Thyroid gland (tissue), 4 donors: ENCODE measurements around the gene HSP90AA1. TPM values are rescaled to one million over a fixed set of nuclear protein-coding genes. Genes with fewer than 3 reads are reported as not detected.
"Not testable (repeated sequence)": the region's sequence is repeated elsewhere in the genome, so short reads cannot be mapped to it uniquely, and the experiment has no call there.

Source experiments
- DNase-seq, 2 donors: peaks; one replicate each; pipeline ENCODE4 v3.0.0-alpha.2; 2019
- H3K27ac ChIP-seq, 3 donors: fragments of 200-600 bp; sonication (generic); 1 replicate in 2 of 3; 2 replicates in 1 of 3; pipeline ENCODE4 v1.5.1; 2016 to 2019; ENCODE audit warnings: mild to moderate bottlenecking in 1 of 3, moderate library complexity in 1 of 3
- H3K27me3 ChIP-seq: fragments of 200-600 bp; sonication (generic); one replicate; pipeline ENCODE4 v1.5.1; 2019
- H3K36me3 ChIP-seq, 2 donors: fragments of 200-600 bp; sonication (generic); one replicate each; pipeline ENCODE4 v1.5.1; 2016 to 2019
- H3K4me1 ChIP-seq, 2 donors: fragments of 200-600 bp; sonication (generic); one replicate each; pipeline ENCODE4 v1.5.1; 2017 to 2019
- H3K4me3 ChIP-seq, 3 donors: fragments of 200-600 bp; sonication (generic); replicated peaks in 1 of 3; 1 replicate in 2 of 3; 2 replicates in 1 of 3; pipeline ENCODE4 v1.5.1; 2016; ENCODE audit warnings: mild to moderate bottlenecking in 1 of 3
- H3K9me3 ChIP-seq: fragments of 200-600 bp; sonication (generic); one replicate; pipeline ENCODE4 v1.5.1; 2017
- CTCF ChIP-seq, 6 experiments: fragments of 200-600 bp in 3 of 6; fragments of 450-650 bp in 3 of 6; sonication (generic) in 3 of 6; IDR thresholded peaks; one replicate each; pipeline ENCODE4 v1.5.1; 2016 to 2019; ENCODE audit warnings: antibody characterized with exemption in 6 of 6, mild to moderate bottlenecking in 2 of 6, inconsistent platforms in 1 of 6, moderate library complexity in 1 of 6
- POLR2A ChIP-seq, 2 donors: fragments of 450-650 bp; IDR thresholded peaks; one replicate each; pipeline ENCODE4 v1.6.1; 2017; ENCODE audit warnings: antibody characterized with exemption in 2 of 2, mild to moderate bottlenecking in 2 of 2, moderate library complexity in 1 of 2
- WGBS, 2 donors: methylation state at CpG; one replicate each; pipeline ENCODE4 v1.1.5; 2017; 5-methylcytosine and 5-hydroxymethylcytosine counted together
- intact Hi-C: fragments of 100-400 bp; cut with DNase I; formaldehyde crosslinking; loops from one replicate; pipeline ENCODE4 v1.15.1; 2023
- total RNA-seq, 4 donors: library from RNA; depleted of rRNA; stranded (reverse); fragments of >200 nt; gene quantifications; one replicate each; pipeline ENCODE4 v1.2.3, GENCODE V29; 2016

HSP90AA1 gene
- 100 to 1,000 TPM; 217 to 405 (median 278) TPM for total RNA-seq

DNA sequence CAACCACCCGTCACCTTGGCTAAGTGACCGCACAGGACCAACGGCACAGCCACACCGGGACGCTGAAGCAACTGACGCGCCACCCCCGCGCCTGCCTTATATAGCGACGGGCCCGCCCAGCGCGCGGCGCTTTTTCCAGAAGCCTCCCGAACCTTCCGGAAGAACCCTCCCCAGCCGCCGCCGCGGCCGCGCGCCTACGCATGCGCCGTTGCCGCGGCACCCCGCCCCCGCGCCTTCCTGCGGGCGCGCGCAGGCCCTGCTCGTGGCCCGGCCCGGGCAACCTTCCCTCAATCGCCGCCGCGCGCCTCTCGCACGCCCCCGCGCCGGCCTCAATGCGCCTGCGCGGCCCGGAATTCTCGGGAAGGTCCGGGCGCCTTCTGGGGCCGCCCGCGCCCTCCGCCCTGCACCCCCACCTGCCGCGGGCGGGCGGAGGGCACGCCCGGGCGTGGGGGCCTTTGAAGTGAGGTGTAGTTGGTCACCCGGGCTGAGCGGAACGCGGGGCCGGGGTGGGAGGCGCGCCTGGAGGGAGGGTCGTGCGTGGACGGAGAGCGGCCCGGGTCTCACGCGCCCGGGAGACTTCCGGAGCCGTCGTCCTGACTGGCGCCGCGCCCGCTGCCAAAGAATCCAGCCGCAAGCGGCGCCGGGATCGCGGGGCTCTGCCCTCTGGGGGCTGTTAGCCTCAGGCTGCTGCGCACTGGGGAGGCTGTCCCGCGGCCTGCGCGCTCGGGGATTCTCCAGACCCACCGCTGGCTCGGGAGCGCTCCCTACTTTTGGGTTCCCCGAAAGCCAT lies at the start of gene HSP90AA1:
Gene HSP90AA1 (minus strand): TSS at position 73 of the 790 bp plus-strand sequence. CDS start 666 bp downstream, outside the sequence.
- Histone ChIP-seq H3K4me3 (peak within 1 kb of the TSS; percentile 53 to 94 (median 67)), H3K9me3 (no peaks in the 10 kb centered on the region), H3K27ac (peak within 1 kb of the TSS; percentile 98 to 100 (median 100)), H3K27me3 (no peaks in the 10 kb centered on the region), H3K36me3 (peaks cover 31 to 34% of the 10 kb centered on the region in 2 donors), H3K4me1 (peaks cover 41 to 42% of the 10 kb centered on the region in 2 donors)
- TF ChIP-seq POLR2A (IDR thresholded peaks at IDR 0.05) (peak; percentile 96 to 99), CTCF (IDR thresholded peaks at IDR 0.05) (peak in 2 of 6 experiments; percentile 23 to 29)
- intact Hi-C loops: no loop called here
- peak; percentile 90 for DNase-seq
- WGBS, 2 donors: 0 to 4% methylated on average over 5 to 7 of the region's 106 CpGs

- H3K36me3 ChIP-seq, H3K9me3 ChIP-seq, H3K27ac ChIP-seq, DNase-seq, H3K4me1 ChIP-seq, intact Hi-C loops, H3K27me3 ChIP-seq, H3K4me3 ChIP-seq: not testable (repeated sequence)
- WGBS, 2 donors: 96 to 99% methylated on average over 19 to 20 of the region's 30 CpGs
These were observed 48.6 kb upstream of the HSP90AA1 start for GRCh38 chr14:102135456-102135855.

DNA sequence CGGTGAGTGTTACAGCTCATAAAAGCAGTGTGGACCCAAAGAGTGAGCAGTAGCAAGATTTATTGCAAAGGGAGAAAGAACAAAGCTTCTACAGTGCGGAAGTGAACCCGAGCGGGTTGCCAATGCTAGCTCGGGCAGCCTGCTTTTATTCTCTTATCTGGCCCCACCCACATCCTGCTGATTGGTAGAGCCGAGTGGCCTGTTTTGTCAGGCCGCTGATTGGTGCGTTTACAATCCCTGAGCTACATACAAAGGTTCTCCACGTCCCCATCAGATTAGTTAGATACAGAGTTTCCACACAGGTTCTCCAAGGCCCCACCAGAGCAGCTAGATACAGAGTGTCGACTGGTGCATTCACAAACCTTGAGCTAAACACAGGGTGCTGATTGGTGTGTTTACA lies 47.9 kb upstream of the HSP90AA1 start:
- H3K4me3 ChIP-seq, H3K4me1 ChIP-seq, DNase-seq, intact Hi-C loops, H3K9me3 ChIP-seq, H3K27me3 ChIP-seq, H3K27ac ChIP-seq, H3K36me3 ChIP-seq: not testable (repeated sequence)
- 92 to 95% methylated on average over 10 of the region's 10 CpGs for WGBS, 2 donors

GRCh38 chr14:102134021-102134420 lies 47.2 kb upstream of the HSP90AA1 start:
- H3K27ac ChIP-seq, H3K36me3 ChIP-seq, H3K4me1 ChIP-seq, H3K27me3 ChIP-seq, intact Hi-C loops, H3K4me3 ChIP-seq, H3K9me3 ChIP-seq: not testable (repeated sequence)
- peak; percentile 55 to 71 for DNase-seq
- WGBS, 2 donors: 56 to 64% methylated on average over 9 of the region's 9 CpGs

DNA sequence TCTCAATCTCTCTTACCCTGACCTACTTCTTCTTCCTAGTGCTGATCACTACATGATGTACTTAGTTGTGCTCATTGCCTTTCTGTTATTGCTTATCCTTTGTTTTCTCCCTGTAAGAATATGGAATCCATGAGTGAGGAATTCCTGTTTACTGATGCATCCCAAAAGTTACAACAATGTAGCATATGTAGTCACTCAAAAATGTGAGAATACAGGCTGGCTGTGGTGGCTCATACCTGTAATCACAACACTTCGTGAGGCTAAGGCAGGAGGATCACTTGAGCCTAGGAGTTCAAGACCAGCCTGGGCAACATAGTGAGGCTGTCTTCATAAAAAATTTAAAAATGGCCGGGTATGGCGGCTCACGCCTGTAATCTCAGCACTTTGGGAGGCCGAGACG lies 44.9 kb upstream of the HSP90AA1 start:
- Histone ChIP-seq H3K27me3 (no peaks in the 10 kb centered on the region), H3K36me3 (no peaks in the 10 kb centered on the region), H3K4me1 (no peaks in the 10 kb centered on the region), H3K4me3 (no peak overlapping the region), H3K27ac (no peak overlapping the region), H3K9me3 (no peaks in the 10 kb centered on the region)
- DNase-seq: no peak
- intact Hi-C loops: no loop called here
- TF ChIP-seq POLR2A (IDR thresholded peaks at IDR 0.05): no peak
- no peak for TF ChIP-seq CTCF (IDR thresholded peaks at IDR 0.05)
- 78% methylated on average over 6 of the region's 6 CpGs for WGBS, 2 donors

DNA sequence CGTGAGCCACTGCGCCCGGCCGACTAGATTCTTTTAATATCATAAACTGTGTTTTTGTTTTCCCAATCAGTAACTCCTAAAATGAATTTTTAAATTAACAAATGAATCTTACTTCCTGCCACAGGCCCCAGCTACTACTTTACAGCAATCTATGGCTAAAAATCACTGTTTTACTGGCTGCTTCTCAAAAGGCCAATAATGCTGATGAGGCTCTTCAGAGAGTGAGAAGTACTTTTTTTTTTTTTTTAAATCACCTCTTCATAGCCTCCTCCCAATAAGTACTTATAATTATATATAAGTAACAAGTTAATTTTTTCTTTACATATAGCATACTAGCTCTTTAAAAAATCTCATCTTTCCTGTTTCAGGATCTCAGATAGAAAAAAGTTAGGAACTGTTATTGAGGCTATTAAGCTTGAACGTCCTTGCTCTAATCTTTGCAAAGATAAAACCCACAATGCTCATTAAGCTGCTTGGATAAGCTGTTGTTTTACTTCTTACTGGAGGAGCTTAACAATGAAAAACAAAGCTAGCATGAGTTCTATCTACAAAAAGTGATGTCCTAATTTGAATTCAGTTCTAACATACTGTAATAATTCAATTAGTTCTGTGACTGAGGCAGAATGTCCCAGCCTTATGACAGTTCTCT lies 40.1 kb upstream of the HSP90AA1 start:
- TF ChIP-seq CTCF (IDR thresholded peaks at IDR 0.05) (no peak), POLR2A (IDR thresholded peaks at IDR 0.05) (no peak)
- Histone ChIP-seq H3K9me3 (no peaks in the 10 kb centered on the region), H3K4me3 (no peak overlapping the region), H3K4me1 (no peaks in the 10 kb centered on the region), H3K36me3 (no peaks in the 10 kb centered on the region), H3K27ac (no peak overlapping the region), H3K27me3 (no peaks in the 10 kb centered on the region)
- 84 to 85% methylated on average over 5 of the region's 5 CpGs for WGBS, 2 donors
- intact Hi-C loops: no loop called here
- no peak for DNase-seq
